ENCODE data around the gene MS4A18. TPM values are rescaled to one million over a fixed set of nuclear protein-coding genes. Genes with fewer than 3 reads are reported as not detected.

The MS4A18 gene
- total RNA-seq, 1 experiment from 2014 or later = not detected

DNA sequence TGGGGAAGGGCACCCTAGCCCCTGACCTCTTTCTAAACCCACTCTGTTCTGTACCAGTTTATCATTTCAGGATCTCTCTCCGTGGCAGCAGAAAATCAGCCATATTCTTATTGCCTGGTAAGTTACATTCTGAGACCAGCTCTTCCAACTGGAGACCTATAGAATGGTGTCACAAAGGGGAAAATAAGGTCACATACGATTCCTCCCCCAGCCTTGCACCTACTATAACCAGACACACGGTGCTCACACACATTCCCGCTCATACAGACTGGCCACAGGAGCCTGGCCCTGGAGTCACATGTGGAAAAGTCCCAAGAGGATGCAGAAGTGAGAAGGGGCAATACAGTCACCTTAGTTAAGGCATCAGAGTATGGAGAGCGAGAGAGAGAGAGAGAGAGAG, 17.6 kb upstream of the MS4A18 start:
- no peak overlapping the region for H3K4me3 Mint-ChIP-seq
- DNase-seq (ENCODE audit: low spot score) = no peak
- H3K27ac Mint-ChIP-seq = no peak overlapping the region
- TF ChIP-seq PRDM15 (CRISPR knock-in tag; IDR thresholded peaks at IDR 0.05) = no peak
- no peak for TF ChIP-seq NR1H2 (CRISPR knock-in tag; IDR thresholded peaks at IDR 0.05)
- CTCF ChIA-PET = interaction anchor here (0.7 to 3.4 kb wide), 11 partner anchors 11 to 663 kb away, joined by 3 to 16 read pairs (median 4); partner anchors contain the start of gene MS4A15
- no peaks in the 10 kb centered on the region for H3K36me3 Mint-ChIP-seq
- POLR2A ChIA-PET = no interaction called here
- no peaks in the 10 kb centered on the region for H3K9me3 Mint-ChIP-seq
- H3K4me1 Mint-ChIP-seq = no peaks in the 10 kb centered on the region
- H3K27me3 Mint-ChIP-seq (ENCODE audit: low read depth) = no peaks in the 10 kb centered on the region; the same call in 1 of the 2 replicates
- ATAC-seq = no peak

DNA sequence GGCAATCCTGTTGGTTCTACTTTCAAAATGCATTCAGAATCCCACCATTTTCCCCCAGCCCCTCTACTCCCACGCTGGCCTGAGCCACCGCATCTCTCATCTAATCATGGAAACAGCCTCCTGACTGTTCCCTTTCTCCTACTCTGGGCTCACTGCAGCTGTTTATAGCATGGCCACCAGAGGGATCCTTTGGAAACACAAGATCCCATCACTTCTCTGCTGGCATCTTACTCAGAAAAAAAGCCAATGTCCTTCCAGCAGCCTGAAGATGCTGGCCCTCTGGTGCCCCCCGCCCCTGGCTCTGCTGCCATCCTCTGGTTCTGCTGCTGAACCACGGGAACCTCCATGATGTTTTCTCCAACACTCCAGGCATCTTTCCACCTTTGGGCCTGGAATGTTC, 14.0 kb upstream of the MS4A18 start:
- DNase-seq (ENCODE audit: low spot score) (peak; percentile 25), ATAC-seq (peak; percentile 90)
- no peaks in the 10 kb centered on the region for H3K36me3 Mint-ChIP-seq
- CTCF ChIA-PET = interaction anchor here (0.6 to 2.6 kb wide), 5 partner anchors 13 to 77 kb away, joined by 3 to 14 read pairs (median 5); partner anchors contain the start of gene MS4A15
- H3K27ac Mint-ChIP-seq = no peak overlapping the region
- no peak overlapping the region for H3K4me3 Mint-ChIP-seq
- POLR2A ChIA-PET = no interaction called here
- H3K4me1 Mint-ChIP-seq = 0 out of 2 replicates have a peak, but pooled peaks cover 3% of the 10 kb centered on the region
- no peaks in the 10 kb centered on the region for H3K9me3 Mint-ChIP-seq
- no peaks in the 10 kb centered on the region; the same call in 1 of the 2 replicates for H3K27me3 Mint-ChIP-seq (ENCODE audit: low read depth)
- TF ChIP-seq IRF2 (CRISPR knock-in tag; IDR thresholded peaks at IDR 0.05; ENCODE audit: borderline replicate concordance, low read depth) = no peak
- TF ChIP-seq, protein P1, sequence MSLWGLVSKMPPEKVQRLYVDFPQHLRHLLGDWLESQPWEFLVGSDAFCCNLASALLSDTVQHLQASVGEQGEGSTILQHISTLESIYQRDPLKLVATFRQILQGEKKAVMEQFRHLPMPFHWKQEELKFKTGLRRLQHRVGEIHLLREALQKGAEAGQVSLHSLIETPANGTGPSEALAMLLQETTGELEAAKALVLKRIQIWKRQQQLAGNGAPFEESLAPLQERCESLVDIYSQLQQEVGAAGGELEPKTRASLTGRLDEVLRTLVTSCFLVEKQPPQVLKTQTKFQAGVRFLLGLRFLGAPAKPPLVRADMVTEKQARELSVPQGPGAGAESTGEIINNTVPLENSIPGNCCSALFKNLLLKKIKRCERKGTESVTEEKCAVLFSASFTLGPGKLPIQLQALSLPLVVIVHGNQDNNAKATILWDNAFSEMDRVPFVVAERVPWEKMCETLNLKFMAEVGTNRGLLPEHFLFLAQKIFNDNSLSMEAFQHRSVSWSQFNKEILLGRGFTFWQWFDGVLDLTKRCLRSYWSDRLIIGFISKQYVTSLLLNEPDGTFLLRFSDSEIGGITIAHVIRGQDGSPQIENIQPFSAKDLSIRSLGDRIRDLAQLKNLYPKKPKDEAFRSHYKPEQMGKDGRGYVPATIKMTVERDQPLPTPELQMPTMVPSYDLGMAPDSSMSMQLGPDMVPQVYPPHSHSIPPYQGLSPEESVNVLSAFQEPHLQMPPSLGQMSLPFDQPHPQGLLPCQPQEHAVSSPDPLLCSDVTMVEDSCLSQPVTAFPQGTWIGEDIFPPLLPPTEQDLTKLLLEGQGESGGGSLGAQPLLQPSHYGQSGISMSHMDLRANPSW (CRISPR knock-in tag; conservative IDR thresholded peaks at IDR 0.05; ENCODE audit: low read depth) = no peak
- TF ChIP-seq ELF4 (CRISPR knock-in tag; IDR thresholded peaks at IDR 0.05; ENCODE audit: low read depth) = no peak
- TF ChIP-seq GRHL2 (CRISPR knock-in tag; IDR thresholded peaks at IDR 0.05; ENCODE audit: insufficient replicate concordance, severe bottlenecking) = no peak
- no peak for TF ChIP-seq AFF4 (CRISPR knock-in tag; IDR thresholded peaks at IDR 0.05; ENCODE audit: borderline replicate concordance)
- TF ChIP-seq, protein P2, sequence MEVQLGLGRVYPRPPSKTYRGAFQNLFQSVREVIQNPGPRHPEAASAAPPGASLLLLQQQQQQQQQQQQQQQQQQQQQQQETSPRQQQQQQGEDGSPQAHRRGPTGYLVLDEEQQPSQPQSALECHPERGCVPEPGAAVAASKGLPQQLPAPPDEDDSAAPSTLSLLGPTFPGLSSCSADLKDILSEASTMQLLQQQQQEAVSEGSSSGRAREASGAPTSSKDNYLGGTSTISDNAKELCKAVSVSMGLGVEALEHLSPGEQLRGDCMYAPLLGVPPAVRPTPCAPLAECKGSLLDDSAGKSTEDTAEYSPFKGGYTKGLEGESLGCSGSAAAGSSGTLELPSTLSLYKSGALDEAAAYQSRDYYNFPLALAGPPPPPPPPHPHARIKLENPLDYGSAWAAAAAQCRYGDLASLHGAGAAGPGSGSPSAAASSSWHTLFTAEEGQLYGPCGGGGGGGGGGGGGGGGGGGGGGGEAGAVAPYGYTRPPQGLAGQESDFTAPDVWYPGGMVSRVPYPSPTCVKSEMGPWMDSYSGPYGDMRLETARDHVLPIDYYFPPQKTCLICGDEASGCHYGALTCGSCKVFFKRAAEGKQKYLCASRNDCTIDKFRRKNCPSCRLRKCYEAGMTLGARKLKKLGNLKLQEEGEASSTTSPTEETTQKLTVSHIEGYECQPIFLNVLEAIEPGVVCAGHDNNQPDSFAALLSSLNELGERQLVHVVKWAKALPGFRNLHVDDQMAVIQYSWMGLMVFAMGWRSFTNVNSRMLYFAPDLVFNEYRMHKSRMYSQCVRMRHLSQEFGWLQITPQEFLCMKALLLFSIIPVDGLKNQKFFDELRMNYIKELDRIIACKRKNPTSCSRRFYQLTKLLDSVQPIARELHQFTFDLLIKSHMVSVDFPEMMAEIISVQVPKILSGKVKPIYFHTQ (CRISPR knock-in tag; IDR thresholded peaks at IDR 0.05) = no peak
- TF ChIP-seq, protein P3, sequence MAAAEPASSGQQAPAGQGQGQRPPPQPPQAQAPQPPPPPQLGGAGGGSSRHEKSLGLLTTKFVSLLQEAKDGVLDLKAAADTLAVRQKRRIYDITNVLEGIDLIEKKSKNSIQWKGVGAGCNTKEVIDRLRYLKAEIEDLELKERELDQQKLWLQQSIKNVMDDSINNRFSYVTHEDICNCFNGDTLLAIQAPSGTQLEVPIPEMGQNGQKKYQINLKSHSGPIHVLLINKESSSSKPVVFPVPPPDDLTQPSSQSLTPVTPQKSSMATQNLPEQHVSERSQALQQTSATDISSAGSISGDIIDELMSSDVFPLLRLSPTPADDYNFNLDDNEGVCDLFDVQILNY (CRISPR knock-in tag; IDR thresholded peaks at IDR 0.05) = no peak
- TF ChIP-seq, protein P4, sequence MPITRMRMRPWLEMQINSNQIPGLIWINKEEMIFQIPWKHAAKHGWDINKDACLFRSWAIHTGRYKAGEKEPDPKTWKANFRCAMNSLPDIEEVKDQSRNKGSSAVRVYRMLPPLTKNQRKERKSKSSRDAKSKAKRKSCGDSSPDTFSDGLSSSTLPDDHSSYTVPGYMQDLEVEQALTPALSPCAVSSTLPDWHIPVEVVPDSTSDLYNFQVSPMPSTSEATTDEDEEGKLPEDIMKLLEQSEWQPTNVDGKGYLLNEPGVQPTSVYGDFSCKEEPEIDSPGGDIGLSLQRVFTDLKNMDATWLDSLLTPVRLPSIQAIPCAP (CRISPR knock-in tag; IDR thresholded peaks at IDR 0.05) = no peak
- TF ChIP-seq NR1H2 (CRISPR knock-in tag; IDR thresholded peaks at IDR 0.05) = no peak
- no peak for TF ChIP-seq ZNF396 (CRISPR knock-in tag; IDR thresholded peaks at IDR 0.05; ENCODE audit: borderline replicate concordance)
- TF ChIP-seq, protein P5, sequence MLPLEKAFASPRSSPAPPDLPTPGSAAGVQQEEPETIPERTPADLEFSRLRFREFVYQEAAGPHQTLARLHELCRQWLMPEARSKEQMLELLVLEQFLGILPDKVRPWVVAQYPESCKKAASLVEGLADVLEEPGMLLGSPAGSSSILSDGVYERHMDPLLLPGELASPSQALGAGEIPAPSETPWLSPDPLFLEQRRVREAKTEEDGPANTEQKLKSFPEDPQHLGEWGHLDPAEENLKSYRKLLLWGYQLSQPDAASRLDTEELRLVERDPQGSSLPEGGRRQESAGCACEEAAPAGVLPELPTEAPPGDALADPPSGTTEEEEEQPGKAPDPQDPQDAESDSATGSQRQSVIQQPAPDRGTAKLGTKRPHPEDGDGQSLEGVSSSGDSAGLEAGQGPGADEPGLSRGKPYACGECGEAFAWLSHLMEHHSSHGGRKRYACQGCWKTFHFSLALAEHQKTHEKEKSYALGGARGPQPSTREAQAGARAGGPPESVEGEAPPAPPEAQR (CRISPR knock-in tag; IDR thresholded peaks at IDR 0.05) = no peak
- no peak for TF ChIP-seq HMGA2 (CRISPR knock-in tag; IDR thresholded peaks at IDR 0.05)
- TF ChIP-seq ESRRA (CRISPR knock-in tag; IDR thresholded peaks at IDR 0.05; ENCODE audit: borderline replicate concordance) = no peak
- TF ChIP-seq ZNF219 (CRISPR knock-in tag; IDR thresholded peaks at IDR 0.05; ENCODE audit: borderline replicate concordance) = no peak
- no peak for TF ChIP-seq TCF7 (CRISPR knock-in tag; IDR thresholded peaks at IDR 0.05; ENCODE audit: low read depth)
- TF ChIP-seq KAT7 (CRISPR knock-in tag; IDR thresholded peaks at IDR 0.05; ENCODE audit: borderline replicate concordance) = no peak
